Stimulated activated CD4-positive, alpha-beta T cell treated with anti-CD3 and anti-CD28 coated beads, Interleukin-4, amount 100 ng/mL, for 1 hour (primary cell): ENCODE results near the gene RPP25L.

ENCODE experiments used
- DNase-seq: peaks from one replicate; pipeline ENCODE4 v3.0.0-alpha.2; 2020

RPP25L gene

DNA sequence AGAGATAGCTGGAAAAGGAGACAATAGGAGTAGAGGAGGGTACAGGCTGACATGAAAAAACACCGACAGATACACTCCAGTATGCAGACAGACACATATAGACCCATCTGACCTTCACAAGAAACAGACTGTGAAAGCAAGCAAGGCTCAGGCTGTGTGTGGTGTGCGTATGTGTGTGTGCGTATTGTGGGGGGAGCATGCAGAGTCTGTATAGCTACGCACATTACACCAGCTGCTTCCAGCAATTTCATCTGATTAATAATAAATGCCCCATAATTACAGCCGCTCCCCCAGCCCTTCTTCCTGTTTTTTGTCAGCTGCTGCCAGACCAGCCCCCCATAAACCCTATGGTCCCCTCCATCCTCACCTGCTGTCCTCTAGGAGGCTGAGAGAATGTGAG is 29.1 kb downstream of the RPP25L start:
- no peak for DNase-seq

- DNase-seq: no peak
Observed at GRCh38 chr9:34581318-34581717, 30.6 kb downstream of the RPP25L start.

DNA sequence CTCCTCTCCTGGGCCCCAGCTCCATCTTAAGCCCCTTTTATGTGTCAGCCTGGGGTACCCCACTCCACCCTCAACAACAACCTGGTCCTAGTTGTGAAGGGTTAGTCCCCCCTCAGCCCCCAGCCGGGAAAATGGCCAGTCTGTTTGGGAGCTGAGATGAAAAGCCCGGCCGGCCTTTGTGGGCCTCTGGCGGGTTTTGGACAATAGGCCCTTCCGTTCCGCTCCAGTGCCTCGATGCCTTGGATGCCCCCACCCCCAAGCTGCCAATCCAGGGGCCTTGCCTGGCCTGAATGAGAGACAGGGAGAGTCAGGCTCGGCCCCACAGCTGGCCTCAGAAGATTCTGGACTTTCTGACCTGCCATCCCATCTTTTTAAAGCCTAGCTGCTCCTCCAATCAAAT is 31.5 kb downstream of the RPP25L start:
- DNase-seq: no peak

GRCh38 chr9:34579808-34580163 is 32.1 kb downstream of the RPP25L start:
- DNase-seq: no peak

GRCh38 chr9:34579104-34579807 is 32.6 kb downstream of the RPP25L start:
- DNase-seq: no peak

DNA sequence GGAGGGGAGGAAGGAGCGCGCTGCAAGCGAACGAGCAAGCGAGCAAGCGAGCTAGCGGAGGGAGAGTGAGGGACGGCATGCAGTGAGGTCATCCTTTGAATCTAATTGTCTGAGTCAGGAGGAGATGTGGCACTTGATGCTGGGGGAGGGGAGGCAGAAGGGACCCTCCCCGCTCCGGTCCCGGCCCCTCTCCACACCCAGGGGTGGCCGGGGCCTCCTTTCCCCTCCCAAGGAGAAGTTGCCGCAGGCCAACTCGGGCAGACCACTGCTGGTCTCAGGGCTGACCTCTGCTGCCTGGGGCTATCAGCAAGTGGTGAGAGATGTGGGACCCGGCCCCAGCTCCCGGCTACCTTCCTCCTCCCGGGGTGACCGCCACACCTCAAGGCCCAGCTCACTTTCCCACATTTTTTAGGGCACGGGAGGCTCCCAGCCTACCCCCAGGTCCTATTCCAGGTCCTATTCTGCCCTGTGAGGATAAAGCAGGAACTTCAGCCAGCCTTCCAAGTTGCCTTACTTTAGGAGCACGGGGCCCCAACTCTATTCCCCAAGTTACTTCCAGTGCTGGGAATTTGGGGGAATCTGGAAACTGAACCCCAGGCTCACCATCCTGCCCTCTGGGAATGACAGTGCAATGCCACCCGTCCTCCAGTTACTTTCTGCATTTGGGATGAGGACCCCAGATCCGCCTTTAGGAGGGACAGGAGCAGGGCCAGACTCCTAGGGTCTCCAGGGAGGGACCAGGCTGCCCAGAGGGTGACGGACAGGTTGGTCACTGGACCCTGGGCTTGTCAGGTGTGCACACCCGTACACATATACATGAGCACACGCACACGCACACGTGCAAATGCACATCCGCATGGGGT is 33.4 kb downstream of the RPP25L start:
- no peak for DNase-seq

DNA sequence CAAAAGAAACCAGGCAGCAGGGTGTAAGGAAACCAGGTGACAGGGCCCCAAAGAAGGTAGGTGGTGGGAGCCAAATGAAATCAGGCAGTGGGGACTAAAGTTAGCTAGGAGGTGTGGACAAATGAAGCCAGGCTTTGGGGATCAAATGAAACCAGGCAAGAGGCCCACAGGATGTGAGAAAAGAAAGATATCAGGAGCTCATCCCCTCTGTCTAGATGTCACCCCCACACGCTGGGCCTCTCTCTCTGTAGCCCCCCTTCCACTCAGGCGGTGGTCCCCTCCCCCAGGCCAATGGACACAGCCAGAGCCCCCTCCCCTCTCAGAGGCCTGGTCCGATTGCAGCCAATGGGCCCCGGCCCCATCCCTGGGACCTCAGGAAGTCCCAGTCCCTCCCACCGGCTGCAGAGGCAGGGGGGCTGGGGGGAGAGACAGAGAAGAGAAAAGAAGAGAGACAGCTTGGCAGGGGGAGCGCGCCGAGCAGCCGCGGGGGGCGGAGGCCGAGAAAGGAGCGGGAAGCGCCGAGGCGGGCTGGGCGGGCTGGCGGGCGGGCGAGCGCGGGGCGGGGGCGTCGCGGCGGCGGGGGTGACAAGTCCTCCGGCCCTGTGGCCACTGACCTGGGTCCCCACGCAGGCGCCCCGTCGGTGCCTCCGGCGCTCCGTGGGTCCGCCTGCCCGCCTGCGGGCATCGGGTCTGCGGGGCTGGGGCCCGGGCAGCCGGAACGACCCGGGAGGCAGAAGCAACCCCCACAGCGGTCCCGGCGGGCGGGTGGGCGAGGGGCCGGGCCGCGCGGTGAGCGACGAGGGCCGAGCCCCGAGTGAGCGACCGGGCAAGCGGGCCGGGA is 34.3 kb downstream of the RPP25L start:
- DNase-seq: no peak

- DNase-seq: no peak
Observed at GRCh38 chr9:34576597-34577399, 35.1 kb downstream of the RPP25L start.

DNA sequence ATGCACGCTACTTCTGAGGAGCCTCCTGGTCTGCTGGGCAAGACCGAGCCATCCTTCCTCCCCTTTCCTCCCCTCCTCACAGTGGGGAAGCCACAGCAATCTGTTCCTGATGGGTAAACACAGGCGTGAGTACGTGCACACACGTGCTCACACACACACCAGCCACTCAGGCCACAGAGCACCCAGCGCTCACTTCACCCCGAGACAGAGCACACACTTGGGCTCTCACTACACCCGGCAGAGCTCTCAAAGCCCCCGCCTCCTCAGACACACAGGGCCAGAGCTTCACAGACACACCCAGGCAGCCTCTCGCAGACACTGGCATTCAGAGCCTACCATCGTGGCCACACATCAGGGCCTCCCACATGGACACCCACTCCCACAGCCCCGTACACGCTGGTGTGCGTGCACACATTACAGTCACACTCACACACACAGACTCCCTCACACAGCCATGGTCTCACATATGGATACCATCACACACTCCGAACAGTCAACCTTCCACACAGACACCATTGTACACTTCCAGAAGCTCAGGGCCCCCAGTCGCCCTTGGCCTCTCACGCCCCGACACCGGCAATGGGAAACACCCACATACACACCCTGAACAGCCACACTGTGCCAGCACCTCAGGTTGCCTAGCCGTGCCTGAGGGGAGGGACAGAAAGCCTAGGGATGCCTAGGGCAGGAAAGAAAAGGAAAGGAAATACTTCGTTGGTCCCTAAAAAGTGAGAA is 35.9 kb downstream of the RPP25L start:
- DNase-seq: no peak

DNA sequence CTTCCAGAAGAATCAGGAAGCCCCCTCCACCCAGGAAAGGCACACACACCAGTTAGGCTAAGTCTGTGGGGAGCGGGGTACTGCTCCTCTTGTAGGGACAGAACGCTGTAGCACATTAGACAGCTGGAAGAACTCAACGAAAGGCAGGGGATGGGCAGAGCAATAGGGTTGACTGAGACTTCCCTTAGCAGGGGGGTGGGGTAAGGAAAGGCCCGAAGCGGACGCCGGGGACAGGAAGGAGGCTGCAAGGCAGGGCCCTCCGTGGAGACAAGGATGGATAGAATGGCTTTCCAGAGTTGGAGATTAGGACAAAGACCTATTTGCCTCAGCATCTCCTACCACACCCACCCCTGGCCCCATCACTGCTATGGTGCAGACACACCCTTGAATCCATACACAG is 36.7 kb downstream of the RPP25L start:
- no peak for DNase-seq

DNA sequence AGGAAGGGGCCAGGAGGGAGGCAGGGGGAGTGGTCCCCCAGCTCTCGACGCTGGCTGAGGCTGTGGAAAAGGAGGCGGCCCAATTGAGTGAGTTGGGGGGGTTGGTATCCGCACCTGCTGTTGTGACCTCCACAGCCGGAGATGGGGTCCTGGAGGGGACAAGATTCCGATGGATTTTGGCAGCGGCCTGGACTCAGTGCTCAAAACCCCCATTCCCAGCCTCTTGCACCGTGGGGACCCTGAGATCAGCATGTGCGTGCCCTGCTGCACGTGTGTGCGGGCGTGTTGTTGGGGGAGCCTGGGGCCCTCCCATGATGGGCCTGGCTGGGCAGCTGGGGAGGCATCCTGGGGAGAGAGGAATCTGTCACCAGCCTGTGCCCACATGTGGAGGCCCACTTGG is 37.3 kb downstream of the RPP25L start:
- DNase-seq: no peak

- no peak for DNase-seq
Observed at GRCh38 chr9:34573599-34574325, 38.1 kb downstream of the RPP25L start.

- DNase-seq: no peak
Observed at GRCh38 chr9:34572628-34573027, 39.3 kb downstream of the RPP25L start.

- no peak for DNase-seq
Observed at GRCh38 chr9:34572092-34572491, 39.8 kb downstream of the RPP25L start.

GRCh38 chr9:34571481-34571810 is 40.5 kb downstream of the RPP25L start:
- DNase-seq: no peak

- DNase-seq: no peak
Observed at GRCh38 chr9:34570809-34571480, 41.0 kb downstream of the RPP25L start.

- DNase-seq: no peak
Observed at GRCh38 chr9:34570376-34570775, 41.5 kb downstream of the RPP25L start.

- no peak for DNase-seq
Observed at GRCh38 chr9:34568774-34569173, 43.1 kb downstream of the RPP25L start.

DNA sequence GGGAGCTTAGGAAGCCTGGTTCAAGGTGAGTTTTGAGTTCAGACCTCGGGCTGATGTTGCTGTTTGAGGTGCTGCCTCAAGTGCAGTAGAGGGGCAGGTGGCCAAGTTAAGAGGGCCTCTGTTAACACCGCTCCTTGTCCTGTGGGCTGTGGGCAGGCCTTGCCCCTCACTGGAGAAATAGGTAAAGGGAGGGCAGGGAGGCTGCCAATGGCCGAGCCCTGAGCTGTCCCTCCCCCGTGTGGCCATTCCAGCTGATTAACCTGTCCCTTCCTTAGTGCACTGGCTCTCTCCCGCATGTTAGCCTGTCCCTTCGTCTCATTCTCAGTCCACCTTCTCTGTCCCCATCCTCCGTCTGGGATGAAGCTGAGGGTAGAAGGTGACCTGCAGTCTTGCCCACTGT is 43.8 kb downstream of the RPP25L start:
- no peak for DNase-seq

- DNase-seq: no peak
Observed at GRCh38 chr9:34566972-34567371, 44.9 kb downstream of the RPP25L start.

GRCh38 chr9:34566322-34566721 is 45.6 kb downstream of the RPP25L start:
- DNase-seq: no peak
